Erythroblast (primary cell): ENCODE measurements around the gene PRUNE2.

Source experiments
- GATA1 ChIP-seq: IDR thresholded peaks from 2 replicates; pipeline ENCODE4 v1.6.1; 2011; ENCODE audit warnings: low read depth, mild to moderate bottlenecking, control low read depth, low read length, moderate library complexity
- POLR2A ChIP-seq: IDR thresholded peaks from 2 replicates; pipeline ENCODE4 v1.6.1; 2011; ENCODE audit warnings: mild to moderate bottlenecking, low read length

DNA sequence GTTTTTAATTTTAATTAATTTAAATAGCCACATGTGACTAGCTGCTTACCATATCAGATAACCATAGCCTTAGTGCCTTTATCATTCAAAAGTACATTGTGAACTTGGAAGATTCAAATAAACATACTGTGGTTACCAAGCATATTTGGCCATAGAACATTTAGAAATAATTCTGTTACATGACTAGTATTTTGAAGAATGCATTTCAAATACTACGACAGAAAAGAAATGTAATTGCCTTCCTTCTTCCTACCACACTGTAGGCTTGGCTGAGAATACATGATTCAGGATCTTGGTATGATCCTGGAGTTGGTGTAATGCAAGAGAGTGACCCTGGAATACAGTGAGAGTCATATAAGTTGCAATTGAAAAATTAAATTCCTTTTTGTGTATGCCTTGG, 251.3 kb downstream of the PRUNE2 start:
- TF ChIP-seq POLR2A (no peak), GATA1 (no peak)
